Mesendoderm (in vitro differentiated cells): Measurements from ENCODE around the gene PBX2.

Experiments used
- DNase-seq: peaks from one replicate; pipeline ENCODE4 v3.0.0; 2013
- H2AK5ac ChIP-seq: 2 replicates; pipeline ENCODE4 v1.6.1; 2013; ENCODE audit warnings: low read length, inconsistent platforms
- H2BK120ac ChIP-seq: 2 replicates; pipeline ENCODE4 v1.6.1; 2013; ENCODE audit warnings: low read depth, mild to moderate bottlenecking, low read length, moderate library complexity, mixed read lengths
- H2BK15ac ChIP-seq: replicated peaks from 2 replicates; pipeline ENCODE4 v1.6.1; 2013; ENCODE audit warnings: low read depth, mild to moderate bottlenecking, moderate library complexity
- H2BK5ac ChIP-seq: 2 replicates; pipeline ENCODE4 v1.6.1; 2013; ENCODE audit warnings: low read length, inconsistent platforms
- H3K18ac ChIP-seq: 2 replicates; pipeline ENCODE4 v1.6.1; 2013; ENCODE audit warnings: mild to moderate bottlenecking, low read length, mixed read lengths
- H3K23ac ChIP-seq: one replicate; pipeline ENCODE4 v1.6.1; 2013; ENCODE audit warnings: low read length
- H3K27ac ChIP-seq: 2 replicates; pipeline ENCODE4 v1.5.1; 2013; ENCODE audit warnings: low read depth, mild to moderate bottlenecking, inconsistent platforms, low read length, moderate library complexity
- H3K27me3 ChIP-seq: 2 replicates; pipeline ENCODE4 v1.6.1; 2013; ENCODE audit warnings: low read length, control low read depth, mild to moderate bottlenecking, inconsistent platforms; ENCODE audit not compliant: insufficient read depth, poor library complexity
- H3K36me3 ChIP-seq: 2 replicates; pipeline ENCODE4 v1.6.1; 2013; ENCODE audit warnings: low read length, inconsistent platforms; ENCODE audit not compliant: control insufficient read depth, insufficient read depth
- H3K4ac ChIP-seq: one replicate; pipeline ENCODE4 v1.6.1; 2013; ENCODE audit warnings: low read depth, mild to moderate bottlenecking, low read length, moderate library complexity
- H3K4me1 ChIP-seq: 2 replicates; pipeline ENCODE4 v1.6.1; 2013; ENCODE audit warnings: low read depth, low read length, inconsistent platforms; ENCODE audit not compliant: control insufficient read depth
- H3K4me2 ChIP-seq: 2 replicates; pipeline ENCODE4 v1.6.1; 2013; ENCODE audit warnings: low read length
- H3K4me3 ChIP-seq: 2 replicates; pipeline ENCODE4 v1.5.1; 2013; ENCODE audit warnings: mild to moderate bottlenecking, low read length
- H3K56ac ChIP-seq: one replicate; pipeline ENCODE4 v1.6.1; 2013; ENCODE audit warnings: low read length
- H3K79me1 ChIP-seq: 2 replicates; pipeline ENCODE4 v1.6.1; 2013; ENCODE audit warnings: low read length, inconsistent platforms
- H3K79me2 ChIP-seq: 2 replicates; pipeline ENCODE4 v1.6.1; 2013; ENCODE audit warnings: mild to moderate bottlenecking, low read length; ENCODE audit not compliant: control insufficient read depth, insufficient read depth
- H3K9ac ChIP-seq: 2 replicates; pipeline ENCODE4 v1.6.1; 2013; ENCODE audit warnings: low read length, inconsistent platforms
- H4K5ac ChIP-seq: one replicate; pipeline ENCODE4 v1.6.1; 2013; ENCODE audit warnings: low read length
- H4K8ac ChIP-seq: one replicate; pipeline ENCODE4 v1.6.1; 2013; ENCODE audit warnings: low read depth, mild to moderate bottlenecking, control low read depth, low read length, moderate library complexity
- WGBS: extraction: QIAGEN DNeasy Blood & Tissue Kit; methylation state at CpG from one replicate; pipeline ENCODE4 v1.1.7; 2013; ENCODE audit warnings: low lambda C conversion rate, missing lambda C conversion rate; ENCODE audit not compliant: insufficient coverage; ENCODE audit errors: extremely low coverage; 5-methylcytosine and 5-hydroxymethylcytosine counted together

PBX2 gene

GRCh38 chr6:32183483-32184083 is 6.4 kb downstream of the PBX2 start:
- Histone ChIP-seq H4K5ac (no peak overlapping the region), H3K4ac (no peak overlapping the region), H2BK120ac (no peak overlapping the region), H2BK15ac (no peak overlapping the region), H3K4me2 (no peak overlapping the region), H3K36me3 (peaks cover 8% of the 10 kb centered on the region), H3K9ac (no peak overlapping the region), H2BK5ac (no peak overlapping the region), H3K18ac (no peak overlapping the region), H4K8ac (no peak overlapping the region), H3K27ac (no peak overlapping the region), H3K56ac (no peak overlapping the region), H3K23ac (no peak overlapping the region), H3K4me3 (no peak overlapping the region), H3K27me3 (no peaks in the 10 kb centered on the region), H2AK5ac (no peak overlapping the region), H3K79me1 (peaks cover 8% of the 10 kb centered on the region), H3K79me2 (peaks cover 11% of the 10 kb centered on the region), H3K4me1 (peaks cover 4% of the 10 kb centered on the region)
- DNase-seq = no peak
- no CpG with 5 or more reads among the region's 15 CpGs for WGBS

GRCh38 chr6:32183030-32183429 is 7.0 kb downstream of the PBX2 start:
- H3K79me1 ChIP-seq = peaks cover 8% of the 10 kb centered on the region
- no peak overlapping the region for H3K4me2 ChIP-seq
- no peak overlapping the region for H2AK5ac ChIP-seq
- WGBS = no CpG with 5 or more reads among the region's 3 CpGs
- H3K23ac ChIP-seq = no peak overlapping the region
- no peak overlapping the region for H3K4me3 ChIP-seq
- peaks cover 4% of the 10 kb centered on the region for H3K4me1 ChIP-seq
- no peak overlapping the region for H3K18ac ChIP-seq
- H3K56ac ChIP-seq = no peak overlapping the region
- H3K27me3 ChIP-seq = no peaks in the 10 kb centered on the region
- H4K5ac ChIP-seq = no peak overlapping the region
- H3K36me3 ChIP-seq = peaks cover 8% of the 10 kb centered on the region
- no peak overlapping the region for H3K27ac ChIP-seq
- H3K9ac ChIP-seq = no peak overlapping the region
- peaks cover 9% of the 10 kb centered on the region for H3K79me2 ChIP-seq
- no peak overlapping the region for H3K4ac ChIP-seq
- no peak overlapping the region for H4K8ac ChIP-seq
- DNase-seq = no peak
- no peak overlapping the region for H2BK5ac ChIP-seq
- H2BK120ac ChIP-seq = no peak overlapping the region
- no peak overlapping the region for H2BK15ac ChIP-seq

GRCh38 chr6:32182555-32182981 is 7.4 kb downstream of the PBX2 start:
- Histone ChIP-seq H3K27me3 (no peaks in the 10 kb centered on the region), H3K79me1 (peaks cover 5% of the 10 kb centered on the region), H3K4me2 (no peak overlapping the region), H3K27ac (no peak overlapping the region), H2BK120ac (no peak overlapping the region), H3K4me1 (peaks cover 4% of the 10 kb centered on the region), H2BK5ac (no peak overlapping the region), H3K36me3 (peaks cover 7% of the 10 kb centered on the region), H3K9ac (peak overlapping the region; percentile 1), H2AK5ac (no peak overlapping the region), H3K4me3 (no peak overlapping the region), H3K18ac (no peak overlapping the region), H3K23ac (no peak overlapping the region), H3K56ac (no peak overlapping the region), H3K79me2 (peaks cover 7% of the 10 kb centered on the region), H2BK15ac (no peak overlapping the region), H4K8ac (no peak overlapping the region), H3K4ac (no peak overlapping the region), H4K5ac (no peak overlapping the region)
- WGBS = no CpG with 5 or more reads among the region's 10 CpGs
- no peak for DNase-seq

- DNase-seq = no peak
- peaks cover 7% of the 10 kb centered on the region for H3K79me2 ChIP-seq
- H3K4ac ChIP-seq = no peak overlapping the region
- H2BK5ac ChIP-seq = no peak overlapping the region
- no peak overlapping the region for H2AK5ac ChIP-seq
- H3K18ac ChIP-seq = no peak overlapping the region
- peak overlapping the region; percentile 30 for H3K56ac ChIP-seq
- peaks cover 4% of the 10 kb centered on the region for H3K4me1 ChIP-seq
- H3K79me1 ChIP-seq = peaks cover 3% of the 10 kb centered on the region
- H3K27me3 ChIP-seq = no peaks in the 10 kb centered on the region
- H3K27ac ChIP-seq = no peak overlapping the region
- H3K23ac ChIP-seq = no peak overlapping the region
- H4K8ac ChIP-seq = no peak overlapping the region
- WGBS = no CpG with 5 or more reads among the region's 10 CpGs
- no peak overlapping the region for H2BK120ac ChIP-seq
- H3K9ac ChIP-seq = peak overlapping the region; percentile 1
- no peak overlapping the region for H2BK15ac ChIP-seq
- peaks cover 4% of the 10 kb centered on the region for H3K36me3 ChIP-seq
- H3K4me3 ChIP-seq = no peak overlapping the region
- H4K5ac ChIP-seq = no peak overlapping the region
- H3K4me2 ChIP-seq = no peak overlapping the region
Observed at GRCh38 chr6:32181915-32182529, 8.0 kb downstream of the PBX2 start.

GRCh38 chr6:32181148-32181702 is 8.8 kb downstream of the PBX2 start:
- no peak overlapping the region for H2BK5ac ChIP-seq
- H3K56ac ChIP-seq = no peak overlapping the region
- H3K36me3 ChIP-seq = peaks cover 1% of the 10 kb centered on the region
- H2BK15ac ChIP-seq = no peak overlapping the region
- no peak overlapping the region for H3K4ac ChIP-seq
- H3K9ac ChIP-seq = no peak overlapping the region
- no peaks in the 10 kb centered on the region for H3K27me3 ChIP-seq
- no peak overlapping the region for H3K23ac ChIP-seq
- H3K4me1 ChIP-seq = peaks cover 9% of the 10 kb centered on the region
- no peak overlapping the region for H3K4me3 ChIP-seq
- H3K27ac ChIP-seq = no peak overlapping the region
- no peak overlapping the region for H4K5ac ChIP-seq
- no peak for DNase-seq
- no peak overlapping the region for H2AK5ac ChIP-seq
- no CpG with 5 or more reads among the region's 15 CpGs for WGBS
- no peak overlapping the region for H3K18ac ChIP-seq
- H4K8ac ChIP-seq = no peak overlapping the region
- H2BK120ac ChIP-seq = no peak overlapping the region
- peaks cover 3% of the 10 kb centered on the region for H3K79me1 ChIP-seq
- H3K79me2 ChIP-seq = peaks cover 8% of the 10 kb centered on the region
- no peak overlapping the region for H3K4me2 ChIP-seq
